Measurements from ENCODE around the gene NEO1. TPM values are rescaled to one million over a fixed set of nuclear protein-coding genes. Genes with fewer than 3 reads are reported as not detected.

The NEO1 gene
- total and polyA plus RNA-seq, 4 donors, result 1.6 to 9.9 (median 5.8) TPM

DNA sequence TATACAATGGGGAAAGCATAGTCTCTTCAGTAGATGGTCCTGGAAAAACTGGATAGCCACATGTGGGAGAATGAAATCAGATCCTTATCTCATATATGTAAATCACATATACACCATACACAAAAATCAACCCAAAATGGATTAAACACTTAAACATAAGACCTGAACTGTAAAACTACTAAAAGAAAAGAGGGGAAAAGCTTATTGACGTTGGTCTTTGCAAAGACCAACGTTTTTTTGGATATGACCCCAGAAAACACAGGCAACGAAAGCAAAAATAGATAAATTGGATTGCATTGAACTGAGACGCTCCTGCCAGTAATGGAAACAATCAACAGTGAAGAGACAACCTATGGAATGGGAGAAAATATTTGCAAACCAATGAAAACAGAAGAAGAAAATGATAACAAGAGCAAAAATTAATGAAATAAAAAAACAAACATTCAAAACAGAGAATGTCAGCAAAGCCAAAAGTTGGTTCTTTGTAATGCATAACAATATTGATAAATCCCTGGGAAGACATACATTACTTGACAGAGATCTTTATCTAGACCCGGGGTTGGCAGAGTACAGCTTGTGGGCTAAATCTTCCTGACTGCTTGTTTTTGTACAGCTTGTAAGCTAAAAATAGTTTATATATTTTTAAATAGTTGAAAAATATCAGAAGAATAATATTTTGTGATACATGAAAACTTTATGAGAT, 86.9 kb downstream of the NEO1 start:
- no peak for DNase-seq (ENCODE audit: low spot score)
- no peaks in the 10 kb centered on the region for H3K27me3 ChIP-seq (ENCODE audit: control insufficient read depth in 4 of 4, insufficient read depth in 4 of 4, low read length in 3 of 4)
- 64% methylated on average over 5 of the region's 5 CpGs for WGBS
- no peak overlapping the region for H3K27ac ChIP-seq (ENCODE audit: low read depth in 1 of 2, low read length in 2 of 2)
- no peaks in the 10 kb centered on the region for H3K36me3 ChIP-seq (ENCODE audit: control insufficient read depth in 4 of 4, insufficient read depth in 3 of 4, low read depth in 1 of 4, low read length in 3 of 4)
- no peak overlapping the region for H3K9ac ChIP-seq (ENCODE audit: low read depth in 1 of 2, low read length in 2 of 2)
- H3K4me1 ChIP-seq (ENCODE audit: control insufficient read depth in 4 of 4, insufficient read depth in 4 of 4, low read length in 3 of 4), result peaks cover 5 to 14% (median 5%) of the 10 kb centered on the region in 4 donors
- TF ChIP-seq TAF1 (conservative IDR thresholded peaks at IDR 0.05) (no peak), EGR1 (IDR thresholded peaks at IDR 0.05; ENCODE audit: low read depth in 2 of 2) (no peak), HNF4A (conservative IDR thresholded peaks at IDR 0.05) (no peak), RAD21 (IDR thresholded peaks at IDR 0.05) (no peak), FOXA2 (IDR thresholded peaks at IDR 0.05) (no peak)
- TF ChIP-seq, protein P1, sequence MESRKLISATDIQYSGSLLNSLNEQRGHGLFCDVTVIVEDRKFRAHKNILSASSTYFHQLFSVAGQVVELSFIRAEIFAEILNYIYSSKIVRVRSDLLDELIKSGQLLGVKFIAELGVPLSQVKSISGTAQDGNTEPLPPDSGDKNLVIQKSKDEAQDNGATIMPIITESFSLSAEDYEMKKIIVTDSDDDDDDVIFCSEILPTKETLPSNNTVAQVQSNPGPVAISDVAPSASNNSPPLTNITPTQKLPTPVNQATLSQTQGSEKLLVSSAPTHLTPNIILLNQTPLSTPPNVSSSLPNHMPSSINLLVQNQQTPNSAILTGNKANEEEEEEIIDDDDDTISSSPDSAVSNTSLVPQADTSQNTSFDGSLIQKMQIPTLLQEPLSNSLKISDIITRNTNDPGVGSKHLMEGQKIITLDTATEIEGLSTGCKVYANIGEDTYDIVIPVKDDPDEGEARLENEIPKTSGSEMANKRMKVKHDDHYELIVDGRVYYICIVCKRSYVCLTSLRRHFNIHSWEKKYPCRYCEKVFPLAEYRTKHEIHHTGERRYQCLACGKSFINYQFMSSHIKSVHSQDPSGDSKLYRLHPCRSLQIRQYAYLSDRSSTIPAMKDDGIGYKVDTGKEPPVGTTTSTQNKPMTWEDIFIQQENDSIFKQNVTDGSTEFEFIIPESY (IDR thresholded peaks at IDR 0.05), result no peak
- TF ChIP-seq, protein P2, sequence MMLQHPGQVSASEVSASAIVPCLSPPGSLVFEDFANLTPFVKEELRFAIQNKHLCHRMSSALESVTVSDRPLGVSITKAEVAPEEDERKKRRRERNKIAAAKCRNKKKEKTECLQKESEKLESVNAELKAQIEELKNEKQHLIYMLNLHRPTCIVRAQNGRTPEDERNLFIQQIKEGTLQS (IDR thresholded peaks at IDR 0.05), result no peak
- no peak overlapping the region for H3K4me3 ChIP-seq (ENCODE audit: low read depth in 1 of 3, low read length in 3 of 3)
- no peaks in the 10 kb centered on the region for H3K9me3 ChIP-seq (ENCODE audit: control insufficient read depth in 4 of 4, low read length in 3 of 4)

DNA sequence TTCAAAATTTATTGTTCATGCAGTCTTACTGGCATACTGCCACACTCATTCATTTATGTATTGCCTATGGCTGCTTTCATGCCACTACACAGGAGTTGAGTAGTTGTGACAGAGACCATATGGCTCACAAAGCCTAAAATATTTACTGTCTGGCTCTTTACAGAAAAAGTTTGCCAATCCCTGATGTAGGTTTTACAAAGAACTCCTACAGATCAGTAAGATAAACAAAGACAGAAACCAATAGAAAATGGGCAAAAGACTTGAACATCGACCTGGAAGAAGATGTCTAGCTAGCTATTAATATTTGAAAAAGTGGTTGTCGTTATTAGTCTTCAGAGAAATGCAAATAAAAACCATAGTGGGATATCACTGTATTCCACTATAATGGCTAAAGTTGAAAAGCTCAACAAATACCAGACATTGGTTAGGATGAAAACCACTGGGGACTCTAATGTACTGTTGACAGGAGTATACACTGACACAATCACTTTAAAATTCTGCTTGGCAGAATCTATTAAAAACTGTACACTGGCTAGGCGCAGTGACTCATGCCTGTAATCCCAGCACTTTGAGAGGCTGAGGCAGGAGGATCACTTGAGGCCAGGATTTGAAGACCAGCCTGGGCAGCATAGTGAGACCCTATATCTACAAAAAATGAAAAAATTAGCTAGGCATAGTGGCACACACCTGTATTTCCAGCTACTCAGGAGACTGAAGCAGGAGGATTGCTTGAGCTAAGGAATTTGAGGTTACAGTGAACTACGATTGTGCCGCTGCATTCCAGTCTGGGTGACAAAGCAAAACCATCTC, 87.7 kb downstream of the NEO1 start:
- Histone ChIP-seq H3K4me3 (ENCODE audit: low read depth in 1 of 3, low read length in 3 of 3) (no peak overlapping the region), H3K9ac (ENCODE audit: low read depth in 1 of 2, low read length in 2 of 2) (no peak overlapping the region), H3K4me1 (ENCODE audit: control insufficient read depth in 4 of 4, insufficient read depth in 4 of 4, low read length in 3 of 4) (peaks cover 5 to 14% (median 5%) of the 10 kb centered on the region in 4 donors), H3K27ac (ENCODE audit: low read depth in 1 of 2, low read length in 2 of 2) (no peak overlapping the region), H3K27me3 (ENCODE audit: control insufficient read depth in 4 of 4, insufficient read depth in 4 of 4, low read length in 3 of 4) (no peaks in the 10 kb centered on the region), H3K9me3 (ENCODE audit: control insufficient read depth in 4 of 4, low read length in 3 of 4) (no peaks in the 10 kb centered on the region), H3K36me3 (ENCODE audit: control insufficient read depth in 4 of 4, insufficient read depth in 3 of 4, low read depth in 1 of 4, low read length in 3 of 4) (no peaks in the 10 kb centered on the region)
- DNase-seq (ENCODE audit: low spot score), result no peak
- WGBS, result 93% methylated on average over 5 of the region's 5 CpGs
- TF ChIP-seq HNF4A (conservative IDR thresholded peaks at IDR 0.05) (no peak), NR2F2 (IDR thresholded peaks at IDR 0.05) (no peak), TAF1 (conservative IDR thresholded peaks at IDR 0.05) (no peak), GABPA (IDR thresholded peaks at IDR 0.05 in 1 of 2, conservative IDR thresholded peaks at IDR 0.05 in 1 of 2) (no peak), EGR1 (IDR thresholded peaks at IDR 0.05; ENCODE audit: low read depth in 2 of 2) (no peak)
- TF ChIP-seq, protein P3, sequence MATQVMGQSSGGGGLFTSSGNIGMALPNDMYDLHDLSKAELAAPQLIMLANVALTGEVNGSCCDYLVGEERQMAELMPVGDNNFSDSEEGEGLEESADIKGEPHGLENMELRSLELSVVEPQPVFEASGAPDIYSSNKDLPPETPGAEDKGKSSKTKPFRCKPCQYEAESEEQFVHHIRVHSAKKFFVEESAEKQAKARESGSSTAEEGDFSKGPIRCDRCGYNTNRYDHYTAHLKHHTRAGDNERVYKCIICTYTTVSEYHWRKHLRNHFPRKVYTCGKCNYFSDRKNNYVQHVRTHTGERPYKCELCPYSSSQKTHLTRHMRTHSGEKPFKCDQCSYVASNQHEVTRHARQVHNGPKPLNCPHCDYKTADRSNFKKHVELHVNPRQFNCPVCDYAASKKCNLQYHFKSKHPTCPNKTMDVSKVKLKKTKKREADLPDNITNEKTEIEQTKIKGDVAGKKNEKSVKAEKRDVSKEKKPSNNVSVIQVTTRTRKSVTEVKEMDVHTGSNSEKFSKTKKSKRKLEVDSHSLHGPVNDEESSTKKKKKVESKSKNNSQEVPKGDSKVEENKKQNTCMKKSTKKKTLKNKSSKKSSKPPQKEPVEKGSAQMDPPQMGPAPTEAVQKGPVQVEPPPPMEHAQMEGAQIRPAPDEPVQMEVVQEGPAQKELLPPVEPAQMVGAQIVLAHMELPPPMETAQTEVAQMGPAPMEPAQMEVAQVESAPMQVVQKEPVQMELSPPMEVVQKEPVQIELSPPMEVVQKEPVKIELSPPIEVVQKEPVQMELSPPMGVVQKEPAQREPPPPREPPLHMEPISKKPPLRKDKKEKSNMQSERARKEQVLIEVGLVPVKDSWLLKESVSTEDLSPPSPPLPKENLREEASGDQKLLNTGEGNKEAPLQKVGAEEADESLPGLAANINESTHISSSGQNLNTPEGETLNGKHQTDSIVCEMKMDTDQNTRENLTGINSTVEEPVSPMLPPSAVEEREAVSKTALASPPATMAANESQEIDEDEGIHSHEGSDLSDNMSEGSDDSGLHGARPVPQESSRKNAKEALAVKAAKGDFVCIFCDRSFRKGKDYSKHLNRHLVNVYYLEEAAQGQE (IDR thresholded peaks at IDR 0.05), result no peak
